Keratinocyte (primary cell): ENCODE results near the gene FHIT. TPM values are rescaled to one million over a fixed set of nuclear protein-coding genes. Genes with fewer than 3 reads are reported as not detected.
A peak's percentile ranks its signal among the peaks of the same experiment; 100 is the strongest.

Experiments used
- DNase-seq: peaks from one replicate; pipeline ENCODE4 v3.0.0-alpha.2; 2011; ENCODE audit warnings: low read depth, missing footprints, low spot score
- FAIRE-seq: peaks from 2 replicates; lab custom pipeline; 2011; peaks lifted over from hg19 to GRCh38; lab: Jason Lieb, UNC
- H2AFZ ChIP-seq: 2 replicates; pipeline ENCODE4 v1.6.0; 2012; ENCODE audit warnings: low read length, control low read depth, inconsistent platforms; ENCODE audit not compliant: control insufficient read depth
- H3K27ac ChIP-seq: 2 replicates; pipeline ENCODE4 v1.5.1; 2011; ENCODE audit warnings: low read length; ENCODE audit not compliant: control insufficient read depth, insufficient read depth
- H3K27me3 ChIP-seq: 3 replicates; pipeline ENCODE4 v1.6.0; 2011; ENCODE audit warnings: low read length; ENCODE audit not compliant: control insufficient read depth, insufficient read depth; ENCODE audit errors: extremely low read depth
- H3K36me3 ChIP-seq, 2 experiments: 2 replicates in 1 of 2; 3 replicates in 1 of 2; pipeline ENCODE4 v1.5.1; 2011; ENCODE audit warnings: low read length in 2 of 2, mild to moderate bottlenecking in 1 of 2; ENCODE audit not compliant: control insufficient read depth in 2 of 2, insufficient read depth in 2 of 2; ENCODE audit errors: extremely low read depth in 1 of 2
- H3K4me1 ChIP-seq: 3 replicates; pipeline ENCODE4 v1.5.1; 2011; ENCODE audit warnings: low read length; ENCODE audit not compliant: control insufficient read depth, insufficient read depth; ENCODE audit errors: extremely low read depth
- H3K4me2 ChIP-seq: 3 replicates; pipeline ENCODE4 v1.6.0; 2011; ENCODE audit warnings: low read depth, low read length; ENCODE audit not compliant: control insufficient read depth, insufficient read depth; ENCODE audit errors: extremely low read depth
- H3K4me3 ChIP-seq, 3 experiments: fragments of 200-600 bp in 1 of 3; sonication (generic) in 1 of 3; 2 replicates in 2 of 3; 3 replicates in 1 of 3; pipeline ENCODE4 v1.5.1; 2011 to 2016; ENCODE audit warnings: low read length in 3 of 3, mild to moderate bottlenecking in 3 of 3, control low read depth in 2 of 3, inconsistent platforms in 1 of 3, low read depth in 1 of 3, mixed read lengths in 1 of 3, mixed run types in 1 of 3, moderate library complexity in 1 of 3; ENCODE audit not compliant: control insufficient read depth in 2 of 3, insufficient read depth in 2 of 3; ENCODE audit errors: extremely low read depth in 1 of 3
- H3K79me2 ChIP-seq: 2 replicates; pipeline ENCODE4 v1.6.0; 2012; ENCODE audit warnings: low read length; ENCODE audit not compliant: control insufficient read depth, insufficient read depth
- H3K9ac ChIP-seq: 3 replicates; pipeline ENCODE4 v1.6.0; 2011; ENCODE audit warnings: low read length; ENCODE audit not compliant: control insufficient read depth, insufficient read depth; ENCODE audit errors: extremely low read depth
- H3K9me1 ChIP-seq: 3 replicates; pipeline ENCODE4 v1.6.0; 2011; ENCODE audit warnings: low read length; ENCODE audit not compliant: control insufficient read depth, insufficient read depth; ENCODE audit errors: extremely low read depth
- H3K9me3 ChIP-seq: 2 replicates; pipeline ENCODE4 v1.5.1; 2012; ENCODE audit warnings: low read depth, low read length; ENCODE audit not compliant: control insufficient read depth
- H4K20me1 ChIP-seq: 3 replicates; pipeline ENCODE4 v1.6.0; 2011; ENCODE audit warnings: low read length; ENCODE audit not compliant: control insufficient read depth, insufficient read depth; ENCODE audit errors: extremely low read depth
- EZH2 ChIP-seq: IDR thresholded peaks from one replicate; pipeline ENCODE4 v1.6.1; 2012; ENCODE audit warnings: inconsistent platforms, mild to moderate bottlenecking, low read length, moderate library complexity
- dilution Hi-C: fragments of 300-500 bp; cut with MboI; formaldehyde crosslinking; loops from one replicate; pipeline ENCODE4 v1.7.0; 2020; ENCODE audit warnings: low sequenced_read_pairs; ENCODE audit not compliant: extremely low pct_ligation_motif_present
- polyA plus RNA-seq, 5 experiments: library from polyadenylated mRNA; depleted of rRNA in 3 of 5; stranded (reverse) in 3 of 5; stranded (forward) in 1 of 5; unstranded in 1 of 5; fragments of >200 nt; gene quantifications; 1 replicate in 1 of 5; 2 replicates in 3 of 5; 3 replicates in 1 of 5; pipeline versions ENCODE4 v1.2.1 to v1.2.3, GENCODE V29; 2011 to 2012; ENCODE audit warnings: missing spikeins in 2 of 5, low read depth in 1 of 5, low replicate concordance in 1 of 5
- TF ChIP-seq, protein P1 (sequence below), 3 experiments: IDR thresholded peaks in 1 of 3; conservative IDR thresholded peaks in 1 of 3; optimal IDR thresholded peaks in 1 of 3; 2 replicates in 2 of 3; 3 replicates in 1 of 3; pipeline versions ENCODE3 to v1.5.1; 2011; ENCODE audit warnings: low read length in 3 of 3, mild to moderate bottlenecking in 3 of 3, moderate library complexity in 2 of 3, control low read depth in 1 of 3, inconsistent platforms in 1 of 3; ENCODE audit not compliant: insufficient read depth in 2 of 3; ENCODE audit errors: extremely low read depth in 1 of 3

Gene FHIT
- polyA plus RNA-seq, 1 donor (not counting 4 experiments of a cell fraction or from before 2014, with no cell fraction given) = 2.2 TPM

DNA sequence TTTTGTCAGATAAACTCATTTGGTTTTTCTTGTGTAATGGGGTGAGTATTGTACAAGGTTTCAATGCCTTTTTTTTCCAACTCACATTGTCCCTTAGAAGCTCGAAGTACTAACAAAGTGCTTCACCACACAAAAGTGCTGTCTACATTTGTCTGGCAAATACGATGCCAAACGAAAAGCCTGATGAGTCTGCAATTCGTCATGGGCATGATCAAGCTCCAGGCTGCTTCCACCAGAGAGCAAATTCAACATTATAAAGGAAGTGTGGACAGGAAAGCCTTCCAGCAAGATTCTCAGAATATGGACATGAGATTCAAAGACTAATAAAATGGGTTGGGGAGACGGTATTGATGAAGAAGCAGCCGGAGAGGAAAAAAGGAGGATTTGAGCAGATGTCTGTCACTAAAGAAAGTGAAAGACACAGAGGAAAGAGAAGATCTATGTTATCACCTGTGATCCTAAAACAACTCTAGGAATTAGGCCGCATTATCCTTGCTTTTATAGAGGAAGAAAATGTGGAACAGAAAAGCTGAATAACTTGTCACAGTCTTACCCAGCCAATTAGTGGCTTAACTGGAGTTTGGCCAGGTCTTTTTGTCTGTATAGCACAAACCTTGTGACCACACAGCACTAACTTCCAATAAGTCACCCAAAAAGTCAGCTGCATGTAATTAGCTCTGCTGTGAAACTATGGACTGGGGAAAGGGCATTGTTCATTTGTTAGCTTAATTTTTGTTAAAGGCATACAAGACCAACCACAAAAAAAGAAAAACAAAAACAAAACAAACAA, 494.8 kb downstream of the FHIT start:
- H3K4me2 ChIP-seq = no peak overlapping the region
- FAIRE-seq = no peak
- no peaks in the 10 kb centered on the region for H3K9me1 ChIP-seq
- no peak overlapping the region for H3K4me3 ChIP-seq
- no peaks in the 10 kb centered on the region for H3K4me1 ChIP-seq
- TF ChIP-seq, protein P1, sequence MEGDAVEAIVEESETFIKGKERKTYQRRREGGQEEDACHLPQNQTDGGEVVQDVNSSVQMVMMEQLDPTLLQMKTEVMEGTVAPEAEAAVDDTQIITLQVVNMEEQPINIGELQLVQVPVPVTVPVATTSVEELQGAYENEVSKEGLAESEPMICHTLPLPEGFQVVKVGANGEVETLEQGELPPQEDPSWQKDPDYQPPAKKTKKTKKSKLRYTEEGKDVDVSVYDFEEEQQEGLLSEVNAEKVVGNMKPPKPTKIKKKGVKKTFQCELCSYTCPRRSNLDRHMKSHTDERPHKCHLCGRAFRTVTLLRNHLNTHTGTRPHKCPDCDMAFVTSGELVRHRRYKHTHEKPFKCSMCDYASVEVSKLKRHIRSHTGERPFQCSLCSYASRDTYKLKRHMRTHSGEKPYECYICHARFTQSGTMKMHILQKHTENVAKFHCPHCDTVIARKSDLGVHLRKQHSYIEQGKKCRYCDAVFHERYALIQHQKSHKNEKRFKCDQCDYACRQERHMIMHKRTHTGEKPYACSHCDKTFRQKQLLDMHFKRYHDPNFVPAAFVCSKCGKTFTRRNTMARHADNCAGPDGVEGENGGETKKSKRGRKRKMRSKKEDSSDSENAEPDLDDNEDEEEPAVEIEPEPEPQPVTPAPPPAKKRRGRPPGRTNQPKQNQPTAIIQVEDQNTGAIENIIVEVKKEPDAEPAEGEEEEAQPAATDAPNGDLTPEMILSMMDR (optimal IDR thresholded peaks at IDR 0.05 in 1 of 3, IDR thresholded peaks at IDR 0.05 in 1 of 3, conservative IDR thresholded peaks at IDR 0.05 in 1 of 3; ENCODE audit: extremely low read depth in 1 of 3, insufficient read depth in 2 of 3, low read length in 3 of 3) = no peak
- TF ChIP-seq EZH2 = no peak
- H3K79me2 ChIP-seq = no peaks in the 10 kb centered on the region
- H2AFZ ChIP-seq = no peak overlapping the region
- H3K9me3 ChIP-seq = no peaks in the 10 kb centered on the region
- dilution Hi-C loops = no loop called here
- H3K36me3 ChIP-seq = no peaks in the 10 kb centered on the region
- H3K27me3 ChIP-seq = no peaks in the 10 kb centered on the region
- no peak overlapping the region for H3K9ac ChIP-seq
- no peaks in the 10 kb centered on the region for H4K20me1 ChIP-seq
- no peak overlapping the region for H3K27ac ChIP-seq
- no peak for DNase-seq

DNA sequence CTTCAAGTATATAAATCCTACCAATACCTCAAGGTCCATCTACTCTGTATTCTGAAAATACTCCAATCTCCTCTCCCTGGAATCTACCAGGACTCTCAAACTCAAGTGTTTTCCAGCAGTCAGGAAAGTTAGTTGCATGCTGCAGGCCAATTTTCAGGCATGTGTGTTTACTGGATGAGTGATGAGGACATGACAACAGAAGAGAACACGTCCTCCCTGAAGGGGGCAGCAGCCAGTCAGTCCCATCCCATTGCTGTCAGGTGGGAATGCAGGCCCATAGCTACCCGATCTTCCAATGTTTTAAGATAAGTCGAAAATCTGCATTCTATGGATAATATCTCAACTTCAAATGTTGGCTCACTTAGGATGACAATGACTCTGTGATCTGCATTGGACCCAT, 496.2 kb downstream of the FHIT start:
- dilution Hi-C loops = no loop called here

More for the DNA sequence above, 496.2 kb downstream of the FHIT start:
- Histone ChIP-seq H3K9me1 (no peaks in the 10 kb centered on the region), H3K27me3 (no peaks in the 10 kb centered on the region), H4K20me1 (no peaks in the 10 kb centered on the region), H3K27ac (no peak overlapping the region), H3K9me3 (no peaks in the 10 kb centered on the region), H3K4me3 (no peak overlapping the region), H3K79me2 (no peaks in the 10 kb centered on the region), H3K36me3 (no peaks in the 10 kb centered on the region), H3K9ac (no peak overlapping the region), H3K4me1 (no peaks in the 10 kb centered on the region), H2AFZ (no peak overlapping the region), H3K4me2 (no peak overlapping the region)
- DNase-seq (no peak), FAIRE-seq (no peak)
- TF ChIP-seq EZH2 = no peak
- TF ChIP-seq, protein P1 (optimal IDR thresholded peaks at IDR 0.05 in 1 of 3, IDR thresholded peaks at IDR 0.05 in 1 of 3, conservative IDR thresholded peaks at IDR 0.05 in 1 of 3; ENCODE audit: extremely low read depth in 1 of 3, insufficient read depth in 2 of 3, low read length in 3 of 3) = peak; percentile 36 to 75 (median 50)
